Neutrophil (primary cell): ENCODE measurements around the gene ANKRD6.
"Not testable (repeated sequence)": the region's sequence is repeated elsewhere in the genome, so short reads cannot be mapped to it uniquely, and the experiment has no call there.

Experiments
- H3K27ac ChIP-seq: fragments of 200-600 bp; sonication (generic); 2 replicates; pipeline ENCODE4 v1.5.1; 2016; ENCODE audit warnings: mild to moderate bottlenecking, moderate library complexity
- H3K27me3 ChIP-seq: fragments of 200-600 bp; sonication (generic); 2 replicates; pipeline ENCODE4 v1.6.0; 2016; ENCODE audit warnings: mild to moderate bottlenecking
- H3K36me3 ChIP-seq: fragments of 200-600 bp; sonication (generic); 2 replicates; pipeline ENCODE4 v1.5.1; 2017
- H3K4me1 ChIP-seq, 2 experiments: fragments of 200-600 bp in 1 of 2; sonication (generic) in 1 of 2; 1 replicate in 1 of 2; 2 replicates in 1 of 2; pipeline versions ENCODE4 v1.5.1 to v1.6.1; 2013 to 2016; ENCODE audit warnings: low read depth in 1 of 2, low read length in 1 of 2, mild to moderate bottlenecking in 1 of 2, moderate library complexity in 1 of 2; ENCODE audit not compliant: control insufficient read depth in 1 of 2, insufficient read depth in 1 of 2
- H3K4me3 ChIP-seq, 2 experiments: fragments of 200-600 bp in 1 of 2; sonication (generic) in 1 of 2; 1 replicate in 1 of 2; 2 replicates in 1 of 2; pipeline ENCODE4 v1.5.1; 2013 to 2016; ENCODE audit warnings: low read depth in 1 of 2, low read length in 1 of 2, mild to moderate bottlenecking in 1 of 2, moderate library complexity in 1 of 2
- H3K9me3 ChIP-seq: fragments of 200-600 bp; sonication (generic); 2 replicates; pipeline ENCODE4 v1.5.1; 2016
- TF ChIP-seq, protein P1 (sequence below): fragments of 200-600 bp; sonication (generic); IDR thresholded peaks from 2 replicates; pipeline ENCODE4 v1.5.1; 2016; ENCODE audit warnings: antibody characterized with exemption

Gene ANKRD6

DNA sequence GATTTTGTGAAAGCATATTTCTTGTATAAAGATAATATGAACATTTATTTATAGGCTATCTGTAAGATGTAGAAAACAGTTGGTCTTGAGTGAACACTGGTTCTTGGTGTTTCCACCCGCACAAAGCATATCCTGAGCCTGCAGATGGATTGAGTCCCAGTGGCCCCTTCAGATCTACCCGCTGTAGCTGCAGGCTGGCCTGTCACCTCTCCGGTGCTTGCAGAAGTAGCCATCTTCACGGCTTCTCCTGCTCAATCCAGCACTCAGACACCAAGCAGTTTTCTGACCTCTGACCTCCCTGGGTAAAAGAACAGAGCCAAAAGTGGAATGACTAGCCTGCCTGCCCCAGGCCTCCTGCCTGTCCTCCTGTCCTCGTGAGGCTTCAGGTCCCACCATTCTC, 182.9 kb downstream of the ANKRD6 start:
- no peak overlapping the region for H3K27ac ChIP-seq
- H3K36me3 ChIP-seq = no peaks in the 10 kb centered on the region
- TF ChIP-seq, protein P1, sequence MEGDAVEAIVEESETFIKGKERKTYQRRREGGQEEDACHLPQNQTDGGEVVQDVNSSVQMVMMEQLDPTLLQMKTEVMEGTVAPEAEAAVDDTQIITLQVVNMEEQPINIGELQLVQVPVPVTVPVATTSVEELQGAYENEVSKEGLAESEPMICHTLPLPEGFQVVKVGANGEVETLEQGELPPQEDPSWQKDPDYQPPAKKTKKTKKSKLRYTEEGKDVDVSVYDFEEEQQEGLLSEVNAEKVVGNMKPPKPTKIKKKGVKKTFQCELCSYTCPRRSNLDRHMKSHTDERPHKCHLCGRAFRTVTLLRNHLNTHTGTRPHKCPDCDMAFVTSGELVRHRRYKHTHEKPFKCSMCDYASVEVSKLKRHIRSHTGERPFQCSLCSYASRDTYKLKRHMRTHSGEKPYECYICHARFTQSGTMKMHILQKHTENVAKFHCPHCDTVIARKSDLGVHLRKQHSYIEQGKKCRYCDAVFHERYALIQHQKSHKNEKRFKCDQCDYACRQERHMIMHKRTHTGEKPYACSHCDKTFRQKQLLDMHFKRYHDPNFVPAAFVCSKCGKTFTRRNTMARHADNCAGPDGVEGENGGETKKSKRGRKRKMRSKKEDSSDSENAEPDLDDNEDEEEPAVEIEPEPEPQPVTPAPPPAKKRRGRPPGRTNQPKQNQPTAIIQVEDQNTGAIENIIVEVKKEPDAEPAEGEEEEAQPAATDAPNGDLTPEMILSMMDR = no peak
- no peak overlapping the region for H3K4me3 ChIP-seq
- no peaks in the 10 kb centered on the region for H3K4me1 ChIP-seq
- H3K9me3 ChIP-seq = no peaks in the 10 kb centered on the region
- no peaks in the 10 kb centered on the region for H3K27me3 ChIP-seq

DNA sequence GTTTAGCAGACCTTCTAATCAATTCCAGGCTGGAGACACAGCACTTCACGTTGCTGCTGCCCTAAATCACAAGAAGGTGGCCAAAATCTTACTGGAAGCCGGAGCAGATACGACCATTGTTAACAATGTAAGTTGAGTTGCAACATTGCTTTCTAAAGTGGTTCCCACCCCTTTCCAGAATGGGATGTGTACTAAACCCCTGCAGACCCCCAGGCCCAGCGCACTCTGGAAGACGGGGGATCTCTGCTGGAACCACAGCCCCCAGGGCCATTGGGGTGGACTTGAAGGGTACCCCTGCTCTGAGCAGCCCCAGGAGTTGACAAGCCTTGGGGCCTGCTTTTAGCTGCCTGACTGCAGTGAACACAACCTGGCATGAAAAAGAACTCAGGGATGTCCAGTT, 183.6 kb downstream of the ANKRD6 start:
- Histone ChIP-seq H3K36me3 (no peaks in the 10 kb centered on the region), H3K4me3 (no peak overlapping the region), H3K4me1 (no peaks in the 10 kb centered on the region)

DNA sequence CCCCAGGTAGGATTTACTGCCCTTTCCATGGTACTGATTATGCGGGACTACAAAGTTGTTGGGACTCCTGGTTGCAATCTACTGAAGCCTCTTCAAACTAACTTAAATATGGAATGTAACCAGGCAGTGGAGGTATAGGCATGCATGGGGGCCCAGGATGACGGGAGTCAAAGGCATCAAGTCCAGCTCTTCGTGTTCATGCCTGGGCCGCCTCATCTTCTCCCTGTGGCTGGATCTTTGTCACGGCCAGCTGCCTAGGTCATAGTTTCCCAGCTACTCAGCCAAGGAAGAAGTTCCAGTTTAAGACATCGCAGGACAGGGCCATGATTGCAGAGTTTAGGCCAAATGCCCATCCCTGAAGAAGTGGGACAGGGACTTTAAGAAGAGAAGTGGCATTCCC, 185.1 kb downstream of the ANKRD6 start:
- Histone ChIP-seq H3K9me3 (no peaks in the 10 kb centered on the region), H3K36me3 (no peaks in the 10 kb centered on the region), H3K4me1 (no peaks in the 10 kb centered on the region), H3K4me3 (no peak overlapping the region), H3K27ac (no peak overlapping the region), H3K27me3 (no peaks in the 10 kb centered on the region)
- TF ChIP-seq, protein P1 = no peak

More for the DNA sequence above, 183.6 kb downstream of the ANKRD6 start:
- Histone ChIP-seq H3K27me3 (no peaks in the 10 kb centered on the region), H3K9me3 (no peaks in the 10 kb centered on the region), H3K27ac (no peak overlapping the region)
- TF ChIP-seq, protein P1 = no peak

DNA sequence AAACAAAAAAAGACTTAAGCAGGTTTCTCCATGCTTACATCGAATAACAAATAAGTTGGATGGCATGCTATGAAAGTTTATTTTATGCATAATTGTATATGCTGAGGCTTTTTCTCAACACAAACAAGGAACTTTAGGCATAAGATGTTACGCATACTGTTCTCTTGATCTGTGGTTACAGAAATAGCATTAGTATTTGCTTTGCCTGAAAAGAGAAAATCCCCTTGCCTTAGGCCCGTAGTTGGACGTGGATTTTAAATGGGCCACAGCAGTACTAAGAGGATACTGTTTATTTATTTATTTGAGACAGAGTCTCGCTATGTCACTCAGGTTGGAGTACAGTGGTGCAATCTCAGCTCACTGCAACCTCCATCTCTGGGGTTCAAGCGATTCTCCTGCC, 186.6 kb downstream of the ANKRD6 start:
- Histone ChIP-seq H3K27ac (no peak overlapping the region), H3K9me3 (no peaks in the 10 kb centered on the region), H3K4me3 (no peak overlapping the region), H3K36me3 (peaks cover 9% of the 10 kb centered on the region), H3K27me3 (no peaks in the 10 kb centered on the region), H3K4me1 (no peaks in the 10 kb centered on the region)
- TF ChIP-seq, protein P1 = no peak

DNA sequence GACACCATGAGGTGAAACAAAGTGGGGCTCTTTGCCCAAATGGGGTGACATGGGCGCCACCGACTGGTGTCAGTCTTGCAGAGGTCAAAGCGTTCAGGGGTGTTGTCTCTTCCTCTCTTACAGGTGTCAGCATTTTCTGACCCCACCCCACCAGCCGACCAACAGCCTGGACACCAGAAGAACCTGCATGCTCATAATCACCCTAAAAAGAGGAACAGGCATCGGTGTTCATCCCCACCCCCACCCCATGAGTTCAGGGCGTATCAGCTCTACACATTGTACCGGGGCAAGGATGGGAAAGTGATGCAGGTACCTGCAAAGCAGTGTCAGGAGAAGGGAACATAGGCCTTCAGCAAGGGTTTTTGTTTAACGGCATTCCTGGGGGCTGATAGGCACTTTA, 190.8 kb downstream of the ANKRD6 start:
- TF ChIP-seq, protein P1 = no peak
- no peaks in the 10 kb centered on the region for H3K27me3 ChIP-seq
- H3K4me3 ChIP-seq = no peak overlapping the region
- peaks cover 24% of the 10 kb centered on the region for H3K36me3 ChIP-seq
- no peaks in the 10 kb centered on the region for H3K4me1 ChIP-seq
- no peak overlapping the region for H3K27ac ChIP-seq
- H3K9me3 ChIP-seq = no peaks in the 10 kb centered on the region

DNA sequence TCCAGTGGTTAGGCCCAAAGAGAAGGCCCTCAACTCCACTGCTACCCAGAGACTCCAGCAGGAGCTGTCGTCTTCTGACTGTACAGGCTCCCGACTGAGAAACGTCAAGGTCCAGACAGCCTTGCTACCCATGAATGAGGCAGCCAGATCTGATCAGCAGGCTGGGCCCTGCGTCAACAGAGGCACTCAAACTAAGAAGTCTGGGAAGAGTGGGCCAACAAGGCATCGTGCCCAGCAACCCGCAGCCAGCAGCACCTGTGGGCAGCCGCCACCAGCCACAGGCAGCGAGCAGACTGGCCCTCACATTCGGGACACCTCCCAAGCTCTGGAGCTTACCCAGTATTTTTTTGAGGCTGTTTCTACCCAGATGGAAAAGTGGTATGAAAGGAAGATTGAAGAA, 197.5 kb downstream of the ANKRD6 start:
- Histone ChIP-seq H3K9me3 (no peaks in the 10 kb centered on the region), H3K4me1 (no peaks in the 10 kb centered on the region), H3K36me3 (peaks cover 30% of the 10 kb centered on the region), H3K4me3 (no peak overlapping the region), H3K27ac (no peak overlapping the region), H3K27me3 (no peaks in the 10 kb centered on the region)
- TF ChIP-seq, protein P1 = no peak

DNA sequence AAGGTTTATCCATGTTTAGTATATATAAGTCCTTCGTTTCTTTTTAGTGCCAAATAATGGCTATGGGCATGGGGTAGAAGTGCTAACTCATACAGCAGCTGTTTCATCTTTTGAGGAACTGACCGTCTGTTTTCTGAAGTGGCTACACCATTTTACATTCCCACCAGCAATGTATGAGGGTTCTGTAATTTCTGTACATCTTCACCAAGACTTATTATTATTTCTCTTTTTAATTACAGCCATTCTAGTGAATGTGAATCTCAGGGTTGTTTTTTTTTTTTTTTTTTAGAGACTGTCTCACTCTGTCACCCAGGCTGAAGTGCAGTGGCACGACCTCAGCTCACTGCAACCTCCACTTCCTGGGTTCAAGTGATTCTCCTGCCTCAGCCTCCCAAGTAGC, 203.5 kb downstream of the ANKRD6 start:
- H3K4me3 ChIP-seq, H3K9me3 ChIP-seq, H3K36me3 ChIP-seq, H3K27me3 ChIP-seq, H3K27ac ChIP-seq: not testable (repeated sequence)
- peaks cover 11 to 15% of the 10 kb centered on the region in 2 experiments for H3K4me1 ChIP-seq
